OCI-LY3 (cell line): ENCODE results near the gene ZNF821.
"Not testable (repeated sequence)": the region's sequence is repeated elsewhere in the genome, so short reads cannot be mapped to it uniquely, and the experiment has no call there.

Experiments used
- EZH2phosphoT487 ChIP-seq: fragments of 200-600 bp; shearing (Covaris generic); IDR thresholded peaks from 2 replicates; pipeline ENCODE4 v1.6.1; 2018; ENCODE audit warnings: antibody characterized with exemption, mixed run types, low read depth
- TF ChIP-seq, protein P1 (sequence below): fragments of 200-600, 300-600 bp; sonication (generic); IDR thresholded peaks from 2 replicates; pipeline ENCODE4 v1.5.1; 2014; ENCODE audit warnings: antibody characterized with exemption, low read length, low read depth

GRCh38 chr16:71905765-71906164 lies 21.8 kb upstream of the ZNF821 start:
- TF ChIP-seq, protein P1, sequence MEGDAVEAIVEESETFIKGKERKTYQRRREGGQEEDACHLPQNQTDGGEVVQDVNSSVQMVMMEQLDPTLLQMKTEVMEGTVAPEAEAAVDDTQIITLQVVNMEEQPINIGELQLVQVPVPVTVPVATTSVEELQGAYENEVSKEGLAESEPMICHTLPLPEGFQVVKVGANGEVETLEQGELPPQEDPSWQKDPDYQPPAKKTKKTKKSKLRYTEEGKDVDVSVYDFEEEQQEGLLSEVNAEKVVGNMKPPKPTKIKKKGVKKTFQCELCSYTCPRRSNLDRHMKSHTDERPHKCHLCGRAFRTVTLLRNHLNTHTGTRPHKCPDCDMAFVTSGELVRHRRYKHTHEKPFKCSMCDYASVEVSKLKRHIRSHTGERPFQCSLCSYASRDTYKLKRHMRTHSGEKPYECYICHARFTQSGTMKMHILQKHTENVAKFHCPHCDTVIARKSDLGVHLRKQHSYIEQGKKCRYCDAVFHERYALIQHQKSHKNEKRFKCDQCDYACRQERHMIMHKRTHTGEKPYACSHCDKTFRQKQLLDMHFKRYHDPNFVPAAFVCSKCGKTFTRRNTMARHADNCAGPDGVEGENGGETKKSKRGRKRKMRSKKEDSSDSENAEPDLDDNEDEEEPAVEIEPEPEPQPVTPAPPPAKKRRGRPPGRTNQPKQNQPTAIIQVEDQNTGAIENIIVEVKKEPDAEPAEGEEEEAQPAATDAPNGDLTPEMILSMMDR: not testable (repeated sequence)
- not testable (repeated sequence) for TF ChIP-seq EZH2phosphoT487
